ENCODE measurements around the gene PLCB1.

PLCB1 gene

GRCh38 chr20:8880085-8880853 is 748.2 kb downstream of the PLCB1 start:
- DNase-seq (ENCODE audit: low spot score), result no peak

GRCh38 chr20:8891039-8891438 is 759.0 kb downstream of the PLCB1 start:
- no peak for DNase-seq (ENCODE audit: low spot score)

- DNase-seq (ENCODE audit: low spot score), result no peak
These were observed 763.4 kb downstream of the PLCB1 start for GRCh38 chr20:8895472-8895871.

- no peak for DNase-seq (ENCODE audit: low spot score)
These were observed 766.8 kb downstream of the PLCB1 start for GRCh38 chr20:8898823-8899222.

GRCh38 chr20:8901237-8902025 is 769.4 kb downstream of the PLCB1 start:
- DNase-seq (ENCODE audit: low spot score), result no peak

- no peak for DNase-seq (ENCODE audit: low spot score)
These were observed 771.9 kb downstream of the PLCB1 start for GRCh38 chr20:8903655-8904605.

GRCh38 chr20:8909596-8909995 is 777.5 kb downstream of the PLCB1 start:
- no peak for DNase-seq (ENCODE audit: low spot score)

GRCh38 chr20:8912096-8912495 is 780.0 kb downstream of the PLCB1 start:
- DNase-seq (ENCODE audit: low spot score), result no peak

- no peak for DNase-seq (ENCODE audit: low spot score)
These were observed 780.7 kb downstream of the PLCB1 start for GRCh38 chr20:8912731-8913130.

GRCh38 chr20:8913456-8913855 is 781.4 kb downstream of the PLCB1 start:
- DNase-seq (ENCODE audit: low spot score), result no peak

GRCh38 chr20:8914421-8914820 is 782.4 kb downstream of the PLCB1 start:
- DNase-seq (ENCODE audit: low spot score), result no peak

- no peak for DNase-seq (ENCODE audit: low spot score)
These were observed 785.0 kb downstream of the PLCB1 start for GRCh38 chr20:8917084-8917483.

GRCh38 chr20:8918145-8918544 is 786.1 kb downstream of the PLCB1 start:
- no peak for DNase-seq (ENCODE audit: low spot score)

GRCh38 chr20:8924539-8924938 is 792.5 kb downstream of the PLCB1 start:
- no peak for DNase-seq (ENCODE audit: low spot score)

GRCh38 chr20:8930726-8931125 is 798.7 kb downstream of the PLCB1 start:
- DNase-seq (ENCODE audit: low spot score), result no peak

GRCh38 chr20:8932192-8933165 is 800.4 kb downstream of the PLCB1 start:
- DNase-seq (ENCODE audit: low spot score), result no peak

GRCh38 chr20:8933381-8933807 is 801.3 kb downstream of the PLCB1 start:
- no peak for DNase-seq (ENCODE audit: low spot score)

- DNase-seq (ENCODE audit: low spot score), result no peak
These were observed 802.3 kb downstream of the PLCB1 start for GRCh38 chr20:8934362-8934761.

All from CD4-positive, alpha-beta T cell treated with Interleukin-15 for 4 hours (primary cell).